ENCODE results near the gene MED19. TPM values are rescaled to one million over a fixed set of nuclear protein-coding genes. Genes with fewer than 3 reads are reported as not detected.

The MED19 gene
- total RNA-seq (2021; fragmentation: NEBNext Ultra II Directional; extraction: Animal tissue kit (Norgen Biotek cat#: 25700)) = 10 to 100 TPM; 19.1 to 22.4 (median 21.8) TPM
- long read RNA-seq, transcript MED19-203 (3 exons, 1,088 nt) = minor isoform, 5 of 32 reads
- long read RNA-seq, transcript MED19-202 (5 exons, 1,203 nt) = major isoform, 13 of 32 reads
- long read RNA-seq, partial matches to known transcripts = 12 of 32 reads
- long read RNA-seq, other reads (novel, unspliced or antisense) = 2 of 32 reads

- H3K9me3 Mint-ChIP-seq = no peaks in the 10 kb centered on the region
- H3K4me3 Mint-ChIP-seq = peak within 1 kb of the TSS; percentile 99
- no peak for TF ChIP-seq CTCF (IDR thresholded peaks at IDR 0.05)
- H3K36me3 Mint-ChIP-seq (ENCODE audit: low read depth) = peaks cover 14% of the 10 kb centered on the region
- H3K27ac Mint-ChIP-seq = peak within 1 kb of the TSS; percentile 91
- H3K4me1 Mint-ChIP-seq (ENCODE audit: low read depth) = peaks cover 41% of the 10 kb centered on the region
- DNase-seq = peak; percentile 73
- H3K27me3 Mint-ChIP-seq (ENCODE audit: insufficient read depth) = peaks cover 3% of the 10 kb centered on the region
These were observed at the start of gene MED19 for GRCh38 chr11:57711414-57712255. MED19 (minus strand) TSS chr11:57712215; CDS start chr11:57712179, 36 bp downstream.

GRCh38 chr11:57758174-57758573 is 46.2 kb upstream of the MED19 start:
- TF ChIP-seq CTCF (IDR thresholded peaks at IDR 0.05) = no peak
- Mint-ChIP-seq H3K4me3 (no peak overlapping the region), H3K36me3 (ENCODE audit: low read depth) (peaks cover 12% of the 10 kb centered on the region), H3K27ac (no peak overlapping the region), H3K4me1 (ENCODE audit: low read depth) (peaks cover 6% of the 10 kb centered on the region), H3K9me3 (no peaks in the 10 kb centered on the region), H3K27me3 (ENCODE audit: insufficient read depth) (no peaks in the 10 kb centered on the region)
- no peak for DNase-seq

GRCh38 chr11:57752954-57753353 is 40.9 kb upstream of the MED19 start:
- TF ChIP-seq CTCF (IDR thresholded peaks at IDR 0.05) = no peak
- Mint-ChIP-seq H3K4me3 (no peak overlapping the region), H3K9me3 (no peaks in the 10 kb centered on the region), H3K27ac (no peak overlapping the region), H3K4me1 (ENCODE audit: low read depth) (no peaks in the 10 kb centered on the region), H3K36me3 (ENCODE audit: low read depth) (peaks cover 4% of the 10 kb centered on the region; the same call in 1 of the 2 replicates), H3K27me3 (ENCODE audit: insufficient read depth) (no peaks in the 10 kb centered on the region; the same call in 1 of the 2 replicates)
- DNase-seq = no peak

- DNase-seq = peak; percentile 36
- peak; percentile 72 for TF ChIP-seq CTCF (IDR thresholded peaks at IDR 0.05)
- Mint-ChIP-seq H3K9me3 (no peaks in the 10 kb centered on the region), H3K4me1 (ENCODE audit: low read depth) (no peaks in the 10 kb centered on the region), H3K36me3 (ENCODE audit: low read depth) (peaks cover 4% of the 10 kb centered on the region; the same call in 1 of the 2 replicates), H3K27ac (no peak within 1 kb of the TSS), H3K4me3 (no peak within 1 kb of the TSS), H3K27me3 (ENCODE audit: insufficient read depth) (no peaks in the 10 kb centered on the region; the same call in 1 of the 2 replicates)
These were observed 39.8 kb upstream of the MED19 start, which contains the start of gene BTBD18 for GRCh38 chr11:57751676-57752253. BTBD18 (minus strand) TSS chr11:57751819; CDS start chr11:57751188, 631 bp downstream.

- no peak for TF ChIP-seq CTCF (IDR thresholded peaks at IDR 0.05)
- no peak for DNase-seq
- Mint-ChIP-seq H3K27ac (no peak overlapping the region), H3K9me3 (no peaks in the 10 kb centered on the region), H3K4me1 (ENCODE audit: low read depth) (no peaks in the 10 kb centered on the region), H3K4me3 (no peak overlapping the region), H3K27me3 (ENCODE audit: insufficient read depth) (no peaks in the 10 kb centered on the region; the same call in 1 of the 2 replicates), H3K36me3 (ENCODE audit: low read depth) (peaks cover 4% of the 10 kb centered on the region; the same call in 1 of the 2 replicates)
These were observed 39.2 kb upstream of the MED19 start for GRCh38 chr11:57751176-57751575.
